Mammary epithelial cell (primary cell): ENCODE data around the gene ENOX1.

Experiments used
- EZH2 ChIP-seq: IDR thresholded peaks from 2 replicates; pipeline ENCODE4 v1.6.1; 2012; ENCODE audit warnings: low read length, inconsistent platforms, borderline replicate concordance
- TF ChIP-seq, protein P1 (sequence below), 2 donors: IDR thresholded peaks in 1 of 2; conservative IDR thresholded peaks in 1 of 2; 2 replicates each; pipeline ENCODE4 v1.5.1; 2011 to 2012; ENCODE audit warnings: inconsistent platforms in 2 of 2, low read length in 2 of 2, mild to moderate bottlenecking in 2 of 2, control low read depth in 1 of 2, low read depth in 1 of 2; ENCODE audit not compliant: insufficient read depth in 1 of 2; ENCODE audit errors: extremely low read depth in 1 of 2

DNA sequence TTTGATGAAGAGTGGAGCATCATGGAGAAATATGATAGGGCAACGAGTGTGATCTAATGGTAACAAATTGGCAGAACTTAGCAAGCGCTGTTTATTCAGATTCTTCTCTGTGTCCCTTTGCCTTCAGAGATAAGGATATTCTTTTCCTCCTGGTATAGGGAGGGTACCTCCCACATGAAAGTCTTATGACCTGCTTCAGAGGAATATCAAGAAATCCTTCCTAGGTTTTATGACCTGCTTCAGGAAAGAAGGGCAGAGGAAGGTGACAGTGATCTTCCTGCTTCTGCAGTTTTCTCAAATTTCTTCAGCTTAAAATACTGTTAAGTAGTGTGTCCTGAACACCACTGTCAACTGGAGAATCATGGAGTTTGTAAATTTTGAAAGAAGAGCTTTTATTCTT lies 619.0 kb downstream of the ENOX1 start:
- TF ChIP-seq, protein P1, sequence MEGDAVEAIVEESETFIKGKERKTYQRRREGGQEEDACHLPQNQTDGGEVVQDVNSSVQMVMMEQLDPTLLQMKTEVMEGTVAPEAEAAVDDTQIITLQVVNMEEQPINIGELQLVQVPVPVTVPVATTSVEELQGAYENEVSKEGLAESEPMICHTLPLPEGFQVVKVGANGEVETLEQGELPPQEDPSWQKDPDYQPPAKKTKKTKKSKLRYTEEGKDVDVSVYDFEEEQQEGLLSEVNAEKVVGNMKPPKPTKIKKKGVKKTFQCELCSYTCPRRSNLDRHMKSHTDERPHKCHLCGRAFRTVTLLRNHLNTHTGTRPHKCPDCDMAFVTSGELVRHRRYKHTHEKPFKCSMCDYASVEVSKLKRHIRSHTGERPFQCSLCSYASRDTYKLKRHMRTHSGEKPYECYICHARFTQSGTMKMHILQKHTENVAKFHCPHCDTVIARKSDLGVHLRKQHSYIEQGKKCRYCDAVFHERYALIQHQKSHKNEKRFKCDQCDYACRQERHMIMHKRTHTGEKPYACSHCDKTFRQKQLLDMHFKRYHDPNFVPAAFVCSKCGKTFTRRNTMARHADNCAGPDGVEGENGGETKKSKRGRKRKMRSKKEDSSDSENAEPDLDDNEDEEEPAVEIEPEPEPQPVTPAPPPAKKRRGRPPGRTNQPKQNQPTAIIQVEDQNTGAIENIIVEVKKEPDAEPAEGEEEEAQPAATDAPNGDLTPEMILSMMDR (conservative IDR thresholded peaks at IDR 0.05 in 1 of 2, IDR thresholded peaks at IDR 0.05 in 1 of 2; ENCODE audit: extremely low read depth in 1 of 2, insufficient read depth in 1 of 2, low read depth in 1 of 2, low read length in 2 of 2), result no peak
- TF ChIP-seq EZH2, result no peak
